ENCODE data around the gene THSD8. TPM values are rescaled to one million over a fixed set of nuclear protein-coding genes. Genes with fewer than 3 reads are reported as not detected.
A peak's percentile ranks its signal among the peaks of the same experiment; 100 is the strongest.
"Not testable (repeated sequence)": the region's sequence is repeated elsewhere in the genome, so short reads cannot be mapped to it uniquely, and the experiment has no call there.

Gene THSD8
- total RNA-seq, 1 donor from 2014 or later = 28.1 TPM

DNA sequence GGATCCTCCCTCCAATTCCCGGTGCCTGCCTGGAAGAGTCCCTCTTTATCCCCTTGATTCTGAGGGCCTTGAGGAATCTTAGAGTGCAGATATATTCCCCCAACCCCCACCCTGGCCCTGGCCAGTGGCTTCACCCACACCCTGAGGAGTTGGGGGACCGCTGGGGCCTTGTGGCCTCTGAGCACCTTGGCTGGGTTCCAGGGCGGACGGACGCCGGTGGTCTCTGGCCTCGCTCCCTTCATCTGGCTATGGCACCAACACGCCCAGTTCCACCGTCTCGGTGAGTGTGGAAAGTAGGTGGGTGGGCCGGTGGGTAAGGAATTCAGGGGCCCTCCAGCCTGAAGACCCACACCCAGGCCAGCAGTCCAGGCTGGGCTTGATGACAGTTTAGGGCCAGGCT lies 41.5 kb downstream of the THSD8 start:
- DNase-seq (ENCODE audit: low spot score) = no peak
- Mint-ChIP-seq H3K27me3 (ENCODE audit: insufficient read depth) (peaks cover 34% of the 10 kb centered on the region), H3K4me3 (no peak overlapping the region), H3K4me1 (ENCODE audit: low read depth) (peaks cover 33% of the 10 kb centered on the region), H3K27ac (no peak overlapping the region), H3K9me3 (no peaks in the 10 kb centered on the region), H3K36me3 (ENCODE audit: low read depth) (peaks cover 5% of the 10 kb centered on the region)
- intact Hi-C loops (cut with micrococcal nuclease) = no loop called here

DNA sequence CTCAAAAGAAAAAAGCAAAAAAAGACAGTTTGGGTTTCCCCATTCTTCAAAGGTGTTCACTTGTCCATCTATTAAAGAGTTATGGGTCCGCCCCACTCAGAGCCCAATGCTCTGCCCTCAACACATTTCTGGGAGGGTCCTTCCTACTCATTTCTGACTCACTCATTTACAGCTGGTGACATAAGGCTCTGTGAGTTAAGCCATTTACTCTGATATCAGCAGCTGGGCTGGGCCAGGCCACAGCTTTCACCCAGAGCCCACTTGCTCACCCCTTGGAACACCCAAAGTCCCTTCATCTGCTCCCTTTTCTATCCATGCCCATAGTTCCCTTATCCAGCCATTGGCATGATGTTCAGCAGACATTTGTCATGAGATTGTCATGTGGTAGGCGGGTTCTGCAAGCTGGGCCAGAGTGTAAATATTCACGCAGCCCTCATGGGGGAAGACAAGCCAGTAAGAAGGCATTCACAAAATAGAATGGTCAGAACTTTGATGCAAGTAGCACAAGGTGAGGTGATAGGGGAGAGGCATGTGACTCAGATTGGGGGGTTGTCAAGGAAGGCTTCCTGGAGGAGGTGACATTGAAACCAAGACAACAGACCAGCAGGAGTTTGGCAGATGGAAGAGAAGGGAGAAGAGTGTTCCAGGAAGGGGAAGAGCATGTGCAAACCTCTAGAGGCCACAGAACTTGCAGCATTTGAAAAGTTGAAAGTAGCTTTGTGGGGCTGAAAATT lies 42.3 kb downstream of the THSD8 start:
- peaks cover 30% of the 10 kb centered on the region for H3K4me1 Mint-ChIP-seq (ENCODE audit: low read depth)
- peaks cover 5% of the 10 kb centered on the region for H3K36me3 Mint-ChIP-seq (ENCODE audit: low read depth)
- no peaks in the 10 kb centered on the region for H3K9me3 Mint-ChIP-seq
- no peak overlapping the region for H3K27ac Mint-ChIP-seq
- H3K27me3 Mint-ChIP-seq (ENCODE audit: insufficient read depth) = peaks cover 27% of the 10 kb centered on the region
- no peak overlapping the region for H3K4me3 Mint-ChIP-seq
- DNase-seq (ENCODE audit: low spot score) = no peak
- intact Hi-C loops (cut with micrococcal nuclease) = no loop called here

DNA sequence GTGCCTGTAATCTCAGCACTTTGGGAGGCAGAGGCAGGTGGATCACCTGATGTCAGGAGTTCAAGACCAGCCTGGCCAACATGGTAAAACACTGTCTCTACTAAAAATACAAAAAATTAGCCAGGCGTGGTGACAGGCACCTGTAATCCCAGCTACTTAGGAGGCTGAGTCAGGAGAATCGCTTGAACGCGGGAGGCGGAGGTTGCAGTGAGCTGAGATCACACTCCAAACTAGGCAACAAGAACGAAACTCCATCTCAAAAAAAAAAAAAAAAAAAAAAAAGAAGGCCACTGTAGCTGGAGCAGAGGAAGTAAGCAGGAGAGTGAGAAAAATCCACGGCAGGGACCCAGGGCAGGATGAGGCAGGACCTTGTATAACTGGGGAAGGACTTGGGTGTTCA lies 44.7 kb downstream of the THSD8 start:
- intact Hi-C loops (cut with micrococcal nuclease) = loop anchor here (1.0 to 2.0 kb wide), 6 partner anchors 40 to 282 kb away; partner anchors contain the start of gene RNASEH2A
- H3K4me1 Mint-ChIP-seq (ENCODE audit: low read depth) = peaks cover 10% of the 10 kb centered on the region
- not testable (repeated sequence) for H3K9me3 Mint-ChIP-seq; DNase-seq (ENCODE audit: low spot score); H3K36me3 Mint-ChIP-seq (ENCODE audit: low read depth); H3K4me3 Mint-ChIP-seq; H3K27ac Mint-ChIP-seq
- peaks cover 16% of the 10 kb centered on the region for H3K27me3 Mint-ChIP-seq (ENCODE audit: insufficient read depth)

DNA sequence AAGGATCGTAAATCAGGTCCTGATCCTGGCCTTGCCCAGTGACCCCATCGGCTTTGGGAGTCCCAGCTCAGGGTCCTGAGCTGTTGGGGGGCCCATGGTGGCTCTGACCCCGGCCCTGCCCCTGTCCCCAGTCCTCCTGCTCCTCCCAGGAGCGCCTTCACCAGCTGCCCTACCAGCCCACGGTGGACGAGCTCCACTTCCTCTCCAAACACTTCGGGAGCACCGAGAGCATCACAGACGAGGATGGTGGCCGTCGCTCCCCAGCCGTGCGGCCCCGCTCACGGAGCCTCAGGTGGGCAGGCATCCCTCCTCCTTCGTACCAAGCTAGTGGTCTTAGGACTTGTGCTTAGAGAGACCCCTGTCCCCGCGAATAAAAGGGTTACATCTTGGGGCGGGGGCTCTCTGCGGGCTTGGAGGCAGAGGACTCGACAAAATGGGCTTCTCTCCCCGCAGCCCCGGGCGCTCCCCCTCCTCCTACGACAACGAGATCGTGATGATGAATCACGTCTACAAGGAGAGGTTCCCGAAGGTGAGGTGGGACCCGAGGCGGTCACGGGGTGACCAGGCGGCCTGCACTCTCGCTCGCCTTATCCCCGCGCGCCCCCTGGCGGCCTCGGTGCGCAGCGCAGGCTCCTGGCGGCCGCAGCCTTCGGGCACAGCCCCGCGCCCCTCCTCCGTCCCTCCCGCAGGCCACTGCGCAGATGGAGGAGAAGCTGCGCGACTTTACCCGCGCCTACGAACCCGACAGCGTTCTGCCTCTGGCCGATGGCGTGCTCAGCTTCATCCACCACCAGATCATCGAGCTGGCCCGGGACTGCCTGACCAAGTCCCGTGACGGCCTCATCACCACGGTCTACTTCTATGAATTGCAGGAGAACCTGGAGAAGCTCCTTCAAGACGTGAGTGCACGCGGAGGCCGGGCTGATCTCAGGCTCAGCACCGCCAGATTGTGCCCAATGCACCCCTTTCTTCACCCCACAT lies 45.6 kb downstream of the THSD8 start:
- peak overlapping the region; percentile 53 for H3K4me3 Mint-ChIP-seq
- H3K9me3 Mint-ChIP-seq = no peaks in the 10 kb centered on the region
- H3K36me3 Mint-ChIP-seq (ENCODE audit: low read depth) = no peaks in the 10 kb centered on the region
- intact Hi-C loops (cut with micrococcal nuclease) = loop anchor here (1.0 to 2.0 kb wide), 6 partner anchors 41 to 283 kb away; partner anchors contain the start of gene RNASEH2A
- H3K27me3 Mint-ChIP-seq (ENCODE audit: insufficient read depth) = peaks cover 12% of the 10 kb centered on the region
- H3K27ac Mint-ChIP-seq = no peak overlapping the region
- peaks cover 8% of the 10 kb centered on the region for H3K4me1 Mint-ChIP-seq (ENCODE audit: low read depth)
- peak; percentile 84 for DNase-seq (ENCODE audit: low spot score)

Other genes starting within 250 kb of the THSD8 start
- 9.2 and 9.4 TPM in 2 replicates for gene ZNF490, start 191.3 kb upstream of the THSD8 start, total RNA-seq
- 23.5 and 29.0 TPM in 2 replicates for gene ZNF791, start 191.1 kb upstream of the THSD8 start, total RNA-seq
- 132 and 143 TPM in 2 replicates for gene MAN2B1, start 135.3 kb upstream of the THSD8 start, total RNA-seq
- 25.6 and 27.1 TPM in 2 replicates for gene WDR83, start 135.3 kb upstream of the THSD8 start, total RNA-seq
- gene DHPS, start 120.2 kb upstream of the THSD8 start, total RNA-seq = 144 and 147 TPM in 2 replicates
- 0.73 TPM in 1 of 2 replicates, not detected in the other for gene GNG14, start 114.1 kb upstream of the THSD8 start, total RNA-seq
- 11.8 and 12.2 TPM in 2 replicates for gene FBXW9, start 105.4 kb upstream of the THSD8 start, total RNA-seq
- 152 and 153 TPM in 2 replicates for gene TNPO2, start 78.1 kb upstream of the THSD8 start, total RNA-seq
- gene TRIR, start 67.4 kb upstream of the THSD8 start, total RNA-seq = 231 and 239 TPM in 2 replicates
- 68.0 and 70.9 TPM in 2 replicates for gene GET3, start 64.6 kb upstream of the THSD8 start, total RNA-seq
- 0.12 TPM in 1 of 2 replicates, not detected in the other for gene BEST2, start 50.3 kb upstream of the THSD8 start, total RNA-seq
- gene HOOK2, start 26.5 kb upstream of the THSD8 start, total RNA-seq = 13.3 and 15.7 TPM in 2 replicates
- gene JUNB, start 10.6 kb upstream of the THSD8 start, total RNA-seq = 311 and 312 TPM in 2 replicates
- 277 and 280 TPM in 2 replicates for gene PRDX2, start 269 bp upstream of the THSD8 start, total RNA-seq
- 36.1 and 37.5 TPM in 2 replicates for gene RNASEH2A, start 4.5 kb downstream of the THSD8 start, total RNA-seq
- gene RTBDN, start 32.5 kb downstream of the THSD8 start, total RNA-seq = not detected in 2 replicates
- gene MAST1, start 36.4 kb downstream of the THSD8 start, total RNA-seq = 1.4 and 1.7 TPM in 2 replicates
- gene DNASE2, start 79.4 kb downstream of the THSD8 start, total RNA-seq = 22.9 and 23.7 TPM in 2 replicates
- gene KLF1, start 85.1 kb downstream of the THSD8 start, total RNA-seq = 0.80 and 1.3 TPM in 2 replicates
- 65.9 and 68.8 TPM in 2 replicates for gene GCDH, start 89.1 kb downstream of the THSD8 start, total RNA-seq
- 1.9 and 4.1 TPM in 2 replicates for gene SYCE2, start 117.2 kb downstream of the THSD8 start, total RNA-seq
- 217 and 220 TPM in 2 replicates for gene FARSA, start 131.6 kb downstream of the THSD8 start, total RNA-seq
- gene CALR, start 136.5 kb downstream of the THSD8 start, total RNA-seq = 913 and 933 TPM in 2 replicates
- gene RAD23A, start 143.8 kb downstream of the THSD8 start, total RNA-seq = 197 and 202 TPM in 2 replicates
- gene GADD45GIP1, start 155.2 kb downstream of the THSD8 start, total RNA-seq = 32.1 and 33.2 TPM in 2 replicates
- gene DAND5, start 167.5 kb downstream of the THSD8 start, total RNA-seq = 0.10 TPM in 2 replicates
- gene NFIX, start 193.4 kb downstream of the THSD8 start, total RNA-seq = 4.5 and 8.0 TPM in 2 replicates

Measured in activated T-helper 1 cell treated with anti-CD3 and anti-CD28 coated beads, Interleukin-12 subunit alpha, Interleukin-12 subunit beta, Interleukin-2, Interleukin-4 antibody, amounts not matched to agents 30 ng/mL and 10 ng/mL and 1 ng/mL, durations not matched to agents 14 hours and 24 hours and 36 hours (primary cell).